GM10847 (cell line): ENCODE data around the gene UPK1A.

Experiments
- POLR2A ChIP-seq: IDR thresholded peaks from 2 replicates; pipeline ENCODE4 v1.6.1; 2011; ENCODE audit not compliant: insufficient read length; ENCODE audit errors: extremely low read depth

Gene UPK1A

DNA sequence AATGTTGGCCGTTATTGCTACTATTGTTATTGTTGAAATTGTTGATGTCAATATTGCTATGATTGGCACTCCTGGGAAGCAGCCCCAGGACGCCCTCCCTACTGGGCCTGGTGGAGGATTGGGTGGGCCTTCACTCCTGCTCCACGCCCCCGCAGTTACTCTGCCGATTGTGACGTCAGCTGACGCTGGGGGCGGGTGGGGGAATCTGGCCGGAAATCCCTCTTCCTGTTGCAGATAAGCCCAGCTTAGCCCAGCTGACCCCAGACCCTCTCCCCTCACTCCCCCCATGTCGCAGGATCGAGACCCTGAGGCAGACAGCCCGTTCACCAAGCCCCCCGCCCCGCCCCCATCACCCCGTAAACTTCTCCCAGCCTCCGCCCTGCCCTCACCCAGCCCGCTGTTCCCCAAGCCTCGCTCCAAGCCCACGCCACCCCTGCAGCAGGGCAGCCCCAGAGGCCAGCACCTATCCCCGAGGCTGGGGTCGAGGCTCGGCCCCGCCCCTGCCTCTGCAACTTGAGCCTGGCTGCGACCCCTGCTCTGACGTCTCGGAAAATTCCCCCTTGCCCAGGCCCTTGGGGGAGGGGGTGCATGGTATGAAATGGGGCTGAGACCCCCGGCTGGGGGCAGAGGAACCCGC, 24.7 kb upstream of the UPK1A start, which contains the start of gene ETV2:
TSS of gene ETV2 (plus strand) at position 231 of the 637 bp plus-strand sequence. CDS start 716 bp downstream, outside the sequence.
- TF ChIP-seq POLR2A = no peak

DNA sequence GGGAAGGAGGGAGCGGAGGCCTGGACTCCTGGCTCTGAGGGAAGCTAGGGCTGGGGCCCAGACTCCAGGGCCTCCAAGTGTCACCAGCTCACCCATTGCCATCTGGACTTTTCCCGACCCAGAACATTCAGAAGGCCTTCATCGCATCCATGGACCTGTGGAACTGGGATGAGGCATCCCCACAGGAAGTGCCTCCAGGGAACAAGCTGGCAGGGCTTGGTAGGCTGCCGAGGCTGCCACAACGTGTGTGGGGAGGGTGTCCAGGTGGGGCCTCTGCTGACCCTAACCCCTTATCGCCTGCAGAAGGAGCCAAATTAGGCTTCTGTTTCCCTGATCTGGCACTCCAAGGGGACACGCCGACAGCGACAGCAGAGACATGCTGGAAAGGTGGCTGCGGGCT, 24.0 kb upstream of the UPK1A start:
- no peak for TF ChIP-seq POLR2A

DNA sequence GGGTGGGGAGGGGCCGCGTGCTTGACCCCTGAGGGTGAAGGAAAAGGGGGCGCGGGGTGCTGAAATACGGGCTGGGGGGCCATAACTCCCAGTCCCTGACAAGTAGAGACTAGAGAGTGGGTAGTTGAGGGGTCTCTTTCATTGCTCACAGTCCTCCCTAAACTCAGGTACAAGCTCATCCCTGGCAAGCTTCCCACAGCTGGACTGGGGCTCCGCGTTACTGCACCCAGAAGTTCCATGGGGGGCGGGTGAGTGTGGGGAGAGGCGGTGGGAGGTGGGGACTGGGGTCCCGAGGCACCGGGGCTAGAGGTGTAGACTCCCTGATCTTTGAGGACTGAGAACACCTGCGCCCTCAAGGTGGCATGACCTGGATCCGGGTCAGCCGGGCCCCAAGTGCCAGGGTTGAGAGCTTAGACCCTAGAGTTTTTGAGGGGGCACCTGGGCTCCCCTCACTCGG, 23.5 kb upstream of the UPK1A start:
- no peak for TF ChIP-seq POLR2A

DNA sequence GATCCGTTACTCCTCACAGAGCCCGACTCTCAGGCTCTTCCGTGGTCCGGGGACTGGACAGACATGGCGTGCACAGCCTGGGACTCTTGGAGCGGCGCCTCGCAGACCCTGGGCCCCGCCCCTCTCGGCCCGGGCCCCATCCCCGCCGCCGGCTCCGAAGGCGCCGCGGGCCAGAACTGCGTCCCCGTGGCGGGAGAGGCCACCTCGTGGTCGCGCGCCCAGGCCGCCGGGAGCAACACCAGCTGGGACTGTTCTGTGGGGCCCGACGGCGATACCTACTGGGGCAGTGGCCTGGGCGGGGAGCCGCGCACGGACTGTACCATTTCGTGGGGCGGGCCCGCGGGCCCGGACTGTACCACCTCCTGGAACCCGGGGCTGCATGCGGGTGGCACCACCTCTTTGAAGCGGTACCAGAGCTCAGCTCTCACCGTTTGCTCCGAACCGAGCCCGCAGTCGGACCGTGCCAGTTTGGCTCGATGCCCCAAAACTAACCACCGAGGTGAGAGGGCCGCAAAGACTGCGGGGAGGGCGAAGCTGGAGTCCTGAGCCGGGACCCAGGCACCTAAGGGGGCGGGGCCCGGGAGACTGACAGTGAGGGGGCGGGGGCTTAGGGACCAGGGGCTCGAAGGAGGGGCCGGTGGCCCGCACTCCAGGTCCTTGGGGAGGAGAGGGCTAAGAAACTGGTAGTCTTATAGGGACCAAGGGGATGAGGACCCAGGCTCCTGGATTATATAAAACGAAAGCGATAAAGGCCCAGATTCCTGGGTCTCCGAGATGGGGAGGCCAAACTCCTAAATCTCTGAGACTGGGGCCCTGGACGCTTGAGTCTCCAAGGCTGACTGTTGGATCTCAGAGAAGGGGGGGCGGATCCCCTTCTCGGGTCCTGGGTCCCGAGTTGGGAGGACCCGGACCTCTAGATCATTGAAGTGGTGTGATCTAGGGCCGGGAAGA, 22.8 kb upstream of the UPK1A start:
- TF ChIP-seq POLR2A = peak; percentile 93

DNA sequence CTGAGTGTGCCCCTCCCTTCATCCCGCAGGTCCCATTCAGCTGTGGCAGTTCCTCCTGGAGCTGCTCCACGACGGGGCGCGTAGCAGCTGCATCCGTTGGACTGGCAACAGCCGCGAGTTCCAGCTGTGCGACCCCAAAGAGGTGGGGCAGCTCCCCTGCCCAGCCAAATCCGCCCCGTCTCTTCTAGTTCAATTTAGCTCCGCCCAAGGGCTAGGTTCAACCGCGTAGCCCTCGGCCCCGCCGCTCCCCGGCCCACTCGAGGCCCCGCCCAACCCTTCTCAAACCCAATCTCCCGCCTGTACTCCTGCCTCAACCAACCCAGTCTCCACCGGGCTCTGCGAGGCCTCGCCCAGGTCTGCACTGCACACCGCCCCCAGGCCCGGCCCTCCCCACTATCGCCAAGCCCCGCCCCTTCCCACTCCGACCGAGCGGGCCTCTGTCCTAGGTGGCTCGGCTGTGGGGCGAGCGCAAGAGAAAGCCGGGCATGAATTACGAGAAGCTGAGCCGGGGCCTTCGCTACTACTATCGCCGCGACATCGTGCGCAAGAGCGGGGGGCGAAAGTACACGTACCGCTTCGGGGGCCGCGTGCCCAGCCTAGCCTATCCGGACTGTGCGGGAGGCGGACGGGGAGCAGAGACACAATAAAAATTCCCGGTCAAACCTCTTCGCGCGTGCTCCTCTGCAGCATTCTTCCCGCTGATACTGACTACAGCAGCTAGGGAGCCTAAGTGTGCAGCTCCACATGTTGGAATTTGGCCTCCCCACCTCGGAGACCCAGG, 21.9 kb upstream of the UPK1A start:
- no peak for TF ChIP-seq POLR2A

DNA sequence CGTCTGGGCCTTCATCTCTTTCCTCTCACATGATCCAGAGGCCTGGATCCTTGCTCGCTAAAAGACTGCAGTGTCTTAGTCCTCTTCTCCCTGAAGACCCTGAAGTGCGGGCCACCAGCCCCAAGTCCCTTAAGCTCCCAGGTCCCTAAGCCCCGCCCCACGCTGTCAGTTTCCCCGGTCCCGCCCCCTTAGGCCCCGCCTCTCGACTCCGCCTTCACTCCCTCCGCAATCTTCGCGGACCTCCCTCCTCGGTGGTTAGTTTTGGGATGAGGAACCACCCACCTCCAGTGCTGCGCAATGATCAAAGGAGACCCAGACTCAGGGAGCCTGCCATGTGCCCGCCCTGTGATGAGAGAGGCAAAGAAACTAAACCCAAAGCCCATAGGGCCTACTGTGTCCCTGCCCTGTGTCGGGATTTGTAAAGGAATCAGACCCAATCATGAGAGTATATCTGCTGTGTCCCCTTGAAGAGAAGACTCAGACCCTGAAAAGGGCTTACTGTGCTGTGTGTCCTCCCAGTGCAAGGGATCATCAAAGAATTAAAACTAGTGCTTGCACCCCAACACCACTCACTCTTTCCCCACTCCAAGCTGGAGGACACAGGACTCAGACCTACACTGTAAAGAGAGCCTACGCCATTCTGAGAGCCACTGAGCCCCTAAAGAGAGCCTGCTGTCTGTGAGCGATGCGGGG, 21.2 kb upstream of the UPK1A start:
- no peak for TF ChIP-seq POLR2A

DNA sequence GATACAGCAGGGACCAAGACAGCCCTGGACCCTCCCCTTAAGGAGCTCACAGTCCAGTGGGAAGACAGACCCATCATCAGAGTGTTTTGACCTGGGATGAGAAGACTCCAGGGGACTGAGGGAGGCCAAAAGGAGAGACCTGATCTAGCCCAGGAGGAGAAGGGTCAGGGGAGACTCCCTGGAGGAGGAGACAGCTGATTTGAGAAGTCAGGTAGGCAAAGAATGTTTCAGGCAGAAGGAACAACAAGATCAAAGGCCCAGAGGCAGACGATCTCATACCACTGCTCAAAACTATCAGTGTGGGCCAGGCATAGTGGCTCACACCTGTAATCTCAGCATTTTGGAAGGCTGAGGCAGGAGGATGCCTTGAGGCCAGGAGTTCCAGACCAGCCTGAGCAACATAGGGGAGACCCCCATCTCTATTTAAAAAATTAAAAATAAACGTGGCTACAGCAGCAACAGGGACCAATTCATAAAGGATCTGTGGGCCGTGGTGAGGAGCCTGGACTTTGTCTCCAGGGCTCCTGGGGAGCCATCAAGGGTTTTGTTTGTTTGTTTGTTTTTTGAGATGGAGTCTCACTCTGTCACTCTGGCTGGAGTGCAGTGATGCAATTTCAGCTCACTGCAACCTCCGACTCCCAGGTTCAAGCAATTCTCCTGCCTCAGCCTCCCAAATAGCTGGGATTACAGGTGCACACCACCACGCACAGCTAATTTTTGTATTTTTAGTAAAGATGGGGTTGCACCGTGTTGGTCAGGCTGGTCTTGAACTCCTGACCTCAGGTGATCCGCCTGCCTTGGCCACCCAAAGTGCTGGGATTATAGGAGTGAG, 20.4 kb upstream of the UPK1A start:
- TF ChIP-seq POLR2A = no peak

DNA sequence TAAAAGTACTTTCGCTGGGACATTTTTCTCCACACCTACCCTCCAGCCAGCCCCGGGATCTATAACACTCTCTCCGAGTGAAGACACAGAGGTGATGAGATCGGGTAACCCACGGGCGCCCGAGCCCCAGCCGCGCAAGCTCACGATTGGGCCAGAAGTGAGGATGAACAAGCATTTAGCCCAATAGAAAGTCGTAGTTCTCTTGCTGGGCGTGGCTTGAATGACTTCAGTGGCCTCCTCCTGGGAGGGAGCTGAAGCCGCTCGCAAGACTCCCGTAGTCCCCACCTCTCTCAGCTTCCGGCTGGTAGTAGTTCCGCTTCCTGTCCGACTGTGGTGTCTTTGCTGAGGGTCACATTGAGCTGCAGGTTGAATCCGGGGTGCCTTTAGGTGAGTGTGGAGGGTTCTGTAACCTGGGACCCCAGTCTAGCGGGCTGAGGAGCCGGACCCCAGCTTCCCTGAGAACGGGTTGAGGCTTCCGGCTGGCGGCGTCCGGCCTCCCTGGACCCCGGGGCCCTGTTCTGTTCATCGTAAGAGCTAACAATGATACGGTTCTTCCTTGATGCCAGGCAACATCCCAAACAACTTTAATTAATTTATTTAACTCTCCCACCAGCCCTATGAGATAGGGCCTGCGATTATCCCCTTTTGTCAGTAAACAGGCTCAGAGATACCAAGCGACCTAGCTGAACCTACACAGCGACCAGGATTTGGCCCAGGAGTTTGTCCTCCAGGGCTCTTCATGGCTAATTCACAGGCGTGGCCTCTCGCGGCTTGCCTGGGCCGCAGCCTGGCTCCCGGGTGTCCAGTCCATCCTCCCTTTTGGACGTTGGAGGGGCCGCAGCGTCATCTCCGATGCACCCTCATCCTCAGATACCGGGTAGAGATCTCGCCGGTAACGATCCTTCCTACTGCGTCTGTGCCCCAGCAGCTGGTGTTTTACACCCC, 18.0 kb upstream of the UPK1A start, which contains the start of gene COX6B1:
TSS of gene COX6B1 (plus strand) at position 307 of the 945 bp plus-strand sequence. CDS start 2,921 bp downstream, outside the sequence.
- TF ChIP-seq POLR2A = peak; percentile 68

DNA sequence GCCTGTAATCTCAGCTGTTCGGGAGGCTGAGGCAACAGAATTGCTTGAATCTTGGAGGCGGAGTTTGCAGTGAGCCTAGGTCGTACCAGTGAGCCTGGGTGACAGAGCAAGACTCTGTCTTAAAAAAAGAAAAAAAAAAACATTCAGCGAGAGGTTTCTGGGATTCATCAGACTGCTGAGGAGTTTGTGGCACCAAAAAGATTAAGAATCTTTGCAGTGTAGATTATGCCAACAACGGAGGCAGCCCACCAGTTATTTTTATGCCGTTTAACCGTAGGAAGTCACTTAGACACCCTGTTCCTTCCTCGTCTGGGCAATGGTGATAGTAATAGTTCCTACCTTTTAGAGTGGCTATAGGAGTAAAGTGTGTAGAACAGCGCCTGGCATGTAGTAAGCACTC, 15.7 kb upstream of the UPK1A start:
- TF ChIP-seq POLR2A = no peak

DNA sequence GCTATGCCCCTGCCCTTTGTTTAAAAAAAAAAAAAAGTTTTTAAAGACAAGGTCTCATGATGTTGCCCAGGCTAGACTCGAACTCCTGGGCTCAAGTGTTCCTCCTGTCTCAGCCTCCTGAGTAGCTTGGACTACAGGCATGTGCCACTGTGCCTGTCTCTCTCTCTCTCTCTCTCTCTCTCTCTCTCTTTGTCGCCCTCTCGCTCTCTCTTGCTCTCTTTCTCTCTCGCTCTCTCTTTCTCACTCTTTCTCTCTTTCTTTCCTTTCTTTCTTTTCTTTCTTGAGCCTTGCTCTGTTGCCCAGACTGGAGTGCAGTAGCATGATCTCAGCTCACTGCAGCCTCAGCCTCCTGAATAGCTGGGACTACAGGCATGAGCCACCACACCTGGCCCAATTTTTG, 10.7 kb upstream of the UPK1A start:
- no peak for TF ChIP-seq POLR2A

DNA sequence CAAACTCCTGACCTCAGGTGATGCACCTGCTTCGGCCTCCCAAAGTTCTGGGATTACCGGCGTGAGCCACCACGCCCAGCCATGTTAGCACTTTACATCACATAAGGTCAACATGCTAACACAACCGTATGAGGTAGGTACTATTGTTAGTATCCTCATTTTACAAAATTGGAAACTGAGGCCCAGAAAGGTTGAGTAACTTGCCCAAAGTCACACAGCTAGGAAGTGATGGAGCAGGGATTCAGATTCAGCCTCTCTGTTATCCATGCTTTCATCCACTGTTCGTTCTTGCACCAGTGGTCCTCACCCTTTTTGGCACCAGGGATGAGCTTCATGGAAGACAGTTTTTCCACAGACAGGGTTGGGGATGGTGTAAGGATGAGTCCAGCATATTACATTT, 9.6 kb upstream of the UPK1A start:
- TF ChIP-seq POLR2A = no peak

DNA sequence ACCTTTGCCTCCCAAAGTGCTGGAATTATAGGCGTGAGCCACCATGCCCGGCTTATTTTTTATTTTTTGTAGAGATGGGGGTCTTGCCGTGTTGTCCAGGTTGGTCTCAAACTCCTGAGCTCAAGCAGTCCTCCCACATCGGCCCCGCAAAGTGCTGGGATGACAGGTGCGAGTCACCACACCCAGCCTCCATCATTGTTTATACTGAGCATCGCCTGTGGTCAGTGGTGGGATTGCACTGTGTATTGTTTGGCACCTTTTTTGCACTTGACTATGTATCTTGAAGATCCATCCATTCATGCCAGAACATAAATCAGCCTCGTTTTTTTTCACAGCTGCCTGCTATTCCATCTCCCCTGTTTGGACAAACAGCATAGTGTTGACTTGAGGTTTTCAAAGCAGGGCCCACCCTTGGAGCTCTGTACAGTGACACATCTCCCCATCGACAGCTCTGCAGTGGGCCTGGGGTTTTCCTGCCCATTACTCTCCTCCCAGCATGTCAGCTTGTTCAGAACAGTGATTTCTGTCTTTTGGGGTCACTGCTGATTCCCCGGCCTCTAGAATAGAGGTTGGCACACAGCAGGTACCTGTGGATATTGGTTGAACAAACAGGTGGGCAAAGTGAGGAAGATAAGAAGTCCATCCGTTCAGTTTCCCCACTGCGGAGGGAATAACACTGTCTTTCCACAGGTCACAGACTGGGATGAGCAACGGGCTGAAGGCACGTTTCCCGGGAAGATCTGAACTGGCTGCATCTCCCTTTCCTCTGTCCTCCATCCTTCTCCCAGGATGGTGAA, 8.2 kb upstream of the UPK1A start:
- TF ChIP-seq POLR2A = no peak
